Measurements from ENCODE around the gene TCEAL6.
"Not testable (repeated sequence)": the region's sequence is repeated elsewhere in the genome, so short reads cannot be mapped to it uniquely, and the experiment has no call there.

The TCEAL6 gene

GRCh38 chrX:102129473-102129872, 12.8 kb downstream of the TCEAL6 start:
- peak; percentile 10 for DNase-seq (ENCODE audit: low read depth)
- peak; percentile 23 for TF ChIP-seq CTCF (IDR thresholded peaks at IDR 0.05; ENCODE audit: insufficient read depth, low read depth, low read length, missing control alignments)
- no peak overlapping the region for H3K4me3 ChIP-seq (ENCODE audit: low read length)

- no peak for DNase-seq (ENCODE audit: low read depth)
- no peak for TF ChIP-seq CTCF (IDR thresholded peaks at IDR 0.05; ENCODE audit: insufficient read depth, low read depth, low read length, missing control alignments)
- no peak overlapping the region for H3K4me3 ChIP-seq (ENCODE audit: low read length)
These were observed 15.4 kb downstream of the TCEAL6 start for GRCh38 chrX:102126863-102127262.

- DNase-seq (ENCODE audit: low read depth); H3K4me3 ChIP-seq (ENCODE audit: low read length): not testable (repeated sequence)
These were observed 16.0 kb downstream of the TCEAL6 start for GRCh38 chrX:102126080-102126818.

GRCh38 chrX:102125436-102125835, 16.8 kb downstream of the TCEAL6 start, which contains the start of gene TCEAL2:
Gene TCEAL2, plus strand, starts transcription at chrX:102125679. Its CDS starts 1,152 bp downstream, at chrX:102126831.
- H3K4me3 ChIP-seq (ENCODE audit: low read length); DNase-seq (ENCODE audit: low read depth): not testable (repeated sequence)

- not testable (repeated sequence) for DNase-seq (ENCODE audit: low read depth); H3K4me3 ChIP-seq (ENCODE audit: low read length)
These were observed 17.3 kb downstream of the TCEAL6 start for GRCh38 chrX:102125014-102125413.

- no peak for TF ChIP-seq CTCF (IDR thresholded peaks at IDR 0.05; ENCODE audit: insufficient read depth, low read depth, low read length, missing control alignments)
- DNase-seq (ENCODE audit: low read depth), result no peak
These were observed 26.5 kb downstream of the TCEAL6 start for GRCh38 chrX:102115748-102116147.

GRCh38 chrX:102113367-102113766, 28.9 kb downstream of the TCEAL6 start:
- TF ChIP-seq CTCF (IDR thresholded peaks at IDR 0.05; ENCODE audit: insufficient read depth, low read depth, low read length, missing control alignments), result no peak

More at GRCh38 chrX:102115748-102116147, 26.5 kb downstream of the TCEAL6 start:
- no peak overlapping the region for H3K4me3 ChIP-seq (ENCODE audit: low read length)

More at GRCh38 chrX:102113367-102113766, 28.9 kb downstream of the TCEAL6 start:
- no peak overlapping the region for H3K4me3 ChIP-seq (ENCODE audit: low read length)
- no peak for DNase-seq (ENCODE audit: low read depth)

Data from epithelial cell of esophagus (primary cell).